ENCODE data around the gene TARBP1.
"Not testable (repeated sequence)": the region's sequence is repeated elsewhere in the genome, so short reads cannot be mapped to it uniquely, and the experiment has no call there.

TARBP1 gene

DNA sequence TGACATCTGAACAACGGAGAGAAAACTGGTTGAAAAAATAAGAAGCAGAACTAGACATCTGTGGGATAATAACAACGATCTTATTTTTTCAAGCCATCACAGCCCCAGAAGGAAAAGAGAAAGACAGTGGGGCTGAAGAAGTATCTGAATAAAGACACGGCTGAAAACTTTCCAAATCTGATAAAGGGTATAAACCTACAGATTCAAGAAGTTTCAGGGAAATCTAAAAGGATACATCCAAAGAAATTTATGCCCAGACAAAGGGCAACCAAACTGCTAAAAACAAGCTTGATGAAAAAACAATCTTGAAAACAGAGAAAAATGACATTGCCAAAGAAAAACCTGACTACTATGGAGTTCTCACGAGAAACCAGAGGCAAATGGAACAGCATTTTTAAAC, 40.4 kb downstream of the TARBP1 start:
- no peak for DNase-seq (ENCODE audit: low read depth in 2 of 2)

GRCh38 chr1:234437423-234438171, 41.4 kb downstream of the TARBP1 start:
- DNase-seq (ENCODE audit: low read depth in 2 of 2): no peak

GRCh38 chr1:234435620-234436019, 43.4 kb downstream of the TARBP1 start:
- DNase-seq (ENCODE audit: low read depth in 2 of 2): no peak

DNA sequence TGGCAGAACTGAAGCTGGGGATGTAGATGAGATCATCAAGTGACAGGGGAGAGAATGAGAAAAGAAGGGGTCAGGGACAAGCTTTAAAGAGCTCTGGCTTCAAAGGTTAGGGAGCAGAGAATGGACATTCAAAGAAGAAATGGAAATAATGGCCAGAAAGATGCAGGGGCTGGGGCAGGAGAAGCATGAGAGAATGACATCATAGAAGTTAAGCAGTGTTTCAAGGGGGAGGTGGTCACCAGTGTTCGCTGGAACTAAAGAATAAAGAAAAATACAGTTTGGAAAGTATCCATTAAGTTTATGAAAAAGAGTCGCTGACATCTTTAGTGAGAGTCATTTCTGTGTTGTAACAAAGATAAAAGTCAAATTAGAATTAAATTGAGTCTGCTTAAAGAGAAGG, 44.3 kb downstream of the TARBP1 start:
- DNase-seq (ENCODE audit: low read depth in 2 of 2): no peak

- DNase-seq (ENCODE audit: low read depth in 2 of 2): no peak
These were observed 45.3 kb downstream of the TARBP1 start for GRCh38 chr1:234433563-234434285.

DNA sequence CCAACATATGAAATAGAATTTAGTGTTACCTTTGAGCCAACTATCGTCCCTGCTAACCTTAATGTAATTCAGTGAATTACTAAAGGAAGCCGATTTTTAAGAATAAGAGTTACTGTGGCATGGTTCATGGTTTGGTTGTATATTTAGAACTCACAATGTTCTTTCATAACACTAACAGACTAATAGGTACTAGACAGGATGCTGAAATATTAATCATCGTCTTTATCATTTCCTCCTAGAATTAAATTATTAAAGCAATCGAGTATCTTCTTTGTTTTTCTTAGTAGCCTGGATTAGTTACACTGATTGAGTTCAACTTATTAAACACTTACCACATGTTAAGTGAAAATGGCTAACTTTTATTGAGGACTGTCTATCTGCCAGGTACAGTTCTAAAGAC, 47.7 kb downstream of the TARBP1 start:
- no peak for DNase-seq (ENCODE audit: low read depth in 2 of 2)

DNA sequence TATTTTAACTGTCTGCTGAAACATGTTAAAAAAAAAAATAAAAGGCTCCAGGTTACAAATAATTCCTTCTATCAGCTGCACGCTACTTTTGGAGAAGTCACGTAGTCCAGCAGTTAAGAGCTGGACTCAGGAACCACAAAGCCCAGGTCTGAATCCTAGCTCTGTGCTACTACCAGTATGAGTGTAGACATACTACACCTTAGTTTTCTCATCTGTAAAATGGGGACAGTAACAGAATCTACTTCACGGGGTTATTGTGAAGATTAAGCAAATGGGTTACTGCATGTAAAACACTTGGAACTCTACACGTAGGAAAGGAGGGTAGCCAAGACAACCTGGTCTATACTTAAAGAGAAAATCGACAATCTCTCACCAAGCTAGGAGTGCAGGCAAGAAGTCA, 48.3 kb downstream of the TARBP1 start:
- no peak for DNase-seq (ENCODE audit: low read depth in 2 of 2)

DNA sequence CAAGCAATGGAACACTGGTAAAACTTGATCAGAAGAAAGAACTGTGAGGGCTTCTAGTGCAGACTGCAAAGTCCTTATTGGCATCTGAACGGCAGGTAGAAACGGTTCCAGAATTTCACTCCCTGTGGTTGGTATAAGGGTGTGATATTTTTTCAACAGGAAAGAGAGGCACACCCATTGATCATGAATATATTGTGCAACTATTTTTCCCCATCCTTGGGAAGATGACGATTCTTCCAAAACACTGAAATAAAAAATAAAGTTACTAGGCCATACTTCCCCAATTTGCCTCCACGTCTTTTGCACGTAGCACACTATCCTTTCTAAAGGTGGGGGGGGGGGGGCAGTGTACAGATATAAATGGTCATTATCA, 49.6 kb downstream of the TARBP1 start:
- DNase-seq (ENCODE audit: low read depth in 2 of 2): no peak

DNA sequence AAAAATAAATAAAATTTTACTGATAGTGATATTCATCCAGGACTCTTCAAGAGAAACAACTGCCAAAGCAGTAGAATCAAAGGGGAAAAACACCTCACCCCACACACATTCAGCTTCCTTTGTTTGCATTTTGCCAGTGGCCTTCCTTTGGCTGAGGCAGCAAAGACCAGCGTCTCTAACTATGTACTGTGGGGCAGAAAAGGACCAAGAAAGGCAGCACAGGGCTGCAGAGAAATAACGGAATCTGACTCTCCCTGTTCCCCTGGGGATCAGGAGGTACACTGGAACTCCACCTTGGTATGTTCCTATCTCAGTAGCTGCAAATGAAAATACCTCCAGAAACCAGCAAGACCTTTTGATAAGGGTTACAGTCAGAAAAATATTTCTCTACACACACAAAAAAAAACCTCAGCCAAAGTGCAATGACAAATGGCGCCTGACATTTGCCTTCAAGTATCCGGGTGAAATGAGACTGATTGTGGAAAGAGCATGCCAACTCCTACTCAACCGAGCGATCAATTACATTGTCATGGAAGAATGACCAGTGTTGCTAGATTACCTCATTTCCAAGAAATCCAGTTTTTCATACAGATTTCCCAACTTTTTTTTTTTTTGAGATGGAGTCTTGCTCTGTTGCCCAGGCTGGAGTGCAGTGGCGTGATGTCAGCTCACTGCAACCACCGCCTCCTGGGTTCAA, 50.9 kb downstream of the TARBP1 start:
- DNase-seq (ENCODE audit: low read depth in 2 of 2): no peak

- no peak for DNase-seq (ENCODE audit: low read depth in 2 of 2)
These were observed 65.0 kb downstream of the TARBP1 start for GRCh38 chr1:234413990-234414389.

- no peak for DNase-seq (ENCODE audit: low read depth in 2 of 2)
These were observed 65.5 kb downstream of the TARBP1 start for GRCh38 chr1:234413485-234413884.

- no peak for DNase-seq (ENCODE audit: low read depth in 2 of 2)
These were observed 66.1 kb downstream of the TARBP1 start for GRCh38 chr1:234412830-234413229.

- DNase-seq (ENCODE audit: low read depth in 2 of 2): no peak
These were observed 69.7 kb downstream of the TARBP1 start for GRCh38 chr1:234409328-234409727.

DNA sequence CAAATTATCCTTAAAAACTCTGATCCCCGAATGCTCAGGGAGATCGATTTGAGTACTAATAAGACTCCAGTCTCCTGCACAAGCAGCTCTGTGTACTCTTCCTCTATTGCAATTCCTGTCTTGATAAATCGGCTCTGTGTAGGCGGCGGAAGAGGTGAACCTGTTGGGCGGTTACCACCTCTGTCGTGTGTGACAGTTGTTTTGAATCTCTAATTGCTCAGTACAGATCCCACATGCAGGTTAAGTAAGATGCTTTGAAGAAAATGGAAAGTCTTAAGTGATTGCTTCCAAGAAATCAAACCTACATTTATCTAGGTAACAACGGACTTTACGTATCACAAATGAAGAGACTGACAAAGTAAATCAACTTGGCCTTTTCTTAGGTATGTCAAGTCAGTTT, 70.2 kb downstream of the TARBP1 start:
- DNase-seq (ENCODE audit: low read depth in 2 of 2): peak; percentile 30 to 51

- DNase-seq (ENCODE audit: low read depth in 2 of 2): no peak
These were observed 72.1 kb downstream of the TARBP1 start for GRCh38 chr1:234406871-234407270.

- no peak for DNase-seq (ENCODE audit: low read depth in 2 of 2)
These were observed 73.3 kb downstream of the TARBP1 start for GRCh38 chr1:234405676-234406075.

GRCh38 chr1:234402939-234403338, 76.0 kb downstream of the TARBP1 start:
- DNase-seq (ENCODE audit: low read depth in 2 of 2): no peak

- no peak for DNase-seq (ENCODE audit: low read depth in 2 of 2)
These were observed 77.3 kb downstream of the TARBP1 start for GRCh38 chr1:234401658-234402057.

DNA sequence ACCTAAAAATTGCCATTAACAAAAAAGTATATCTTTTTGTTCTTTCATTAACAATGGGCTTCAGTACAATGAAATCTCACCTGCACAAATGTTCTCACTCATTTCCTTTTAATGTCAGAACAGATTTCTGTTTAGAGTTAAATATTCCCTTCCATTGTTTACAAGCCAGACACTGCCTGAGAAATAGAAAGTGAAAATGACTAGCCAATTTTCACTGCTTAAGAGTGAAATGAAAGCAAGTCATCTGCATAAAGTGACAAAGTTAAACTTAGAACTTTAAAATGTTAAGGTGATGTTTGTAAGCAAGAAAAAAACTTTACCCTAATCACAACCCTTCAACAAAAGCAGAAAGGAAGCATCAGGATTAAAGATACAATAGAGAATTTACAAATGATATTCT, 78.2 kb downstream of the TARBP1 start:
- no peak for DNase-seq (ENCODE audit: low read depth in 2 of 2)

- DNase-seq (ENCODE audit: low read depth in 2 of 2): not testable (repeated sequence)
These were observed 79.5 kb downstream of the TARBP1 start for GRCh38 chr1:234399515-234399914.

DNA sequence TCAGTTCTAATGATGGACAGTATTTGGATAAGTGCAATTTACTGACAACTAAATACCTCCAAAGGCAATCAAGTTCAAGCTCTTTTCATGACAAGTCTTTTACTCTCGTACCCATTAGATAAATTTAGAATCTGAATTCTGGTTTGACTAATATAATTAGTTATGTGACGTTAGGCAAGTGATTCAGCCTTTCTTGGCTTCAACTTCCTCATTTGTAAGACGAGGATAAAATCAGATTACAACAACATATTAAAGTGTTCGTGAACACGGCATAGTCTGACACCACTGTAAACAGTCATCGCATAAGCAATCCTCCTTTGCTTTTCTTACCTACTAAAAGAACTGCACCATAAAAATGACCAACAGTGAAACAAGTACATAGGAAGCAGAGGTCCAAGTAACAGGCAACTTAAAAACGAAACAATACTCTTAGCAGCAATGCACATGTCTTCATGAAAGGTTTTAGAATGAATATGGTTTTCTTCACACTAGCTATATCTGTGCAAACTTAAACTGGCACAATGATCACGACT, 80.1 kb downstream of the TARBP1 start:
- no peak for DNase-seq (ENCODE audit: low read depth in 2 of 2)

DNA sequence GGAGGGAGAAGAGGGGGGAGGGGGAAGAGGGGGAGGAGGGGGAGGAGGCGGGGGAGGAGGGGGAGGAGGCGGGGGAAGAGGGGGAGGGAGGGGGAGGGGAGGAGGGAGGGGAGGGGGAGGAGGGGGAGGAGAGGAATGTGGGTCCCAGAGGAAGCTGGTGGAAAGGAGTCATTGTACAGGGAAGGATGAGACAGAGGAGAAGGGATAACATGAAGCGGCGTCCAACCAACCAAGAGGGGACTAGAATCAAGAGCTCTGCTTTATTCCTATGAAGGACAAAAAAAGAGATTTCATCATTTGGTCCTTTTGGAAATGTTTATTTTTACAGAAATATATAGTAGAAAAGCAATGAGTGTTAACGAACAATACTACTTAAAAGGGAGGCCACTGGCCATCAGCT, 81.2 kb downstream of the TARBP1 start:
- no peak for DNase-seq (ENCODE audit: low read depth in 2 of 2)

GRCh38 chr1:234396871-234397270, 82.1 kb downstream of the TARBP1 start:
- DNase-seq (ENCODE audit: low read depth in 2 of 2): no peak

Data from stimulated activated CD4-positive, alpha-beta T cell treated with anti-CD3 and anti-CD28 coated beads, Interleukin-12 subunit alpha, Interleukin-12 subunit beta, amount 100 ng/mL, for 24 hours (primary cell).